GM12873 (cell line): ENCODE results near the gene RNASE8.

Experiments
- CTCF ChIP-seq: IDR thresholded peaks from 2 replicates; pipeline ENCODE4 v1.5.1; 2012; ENCODE audit warnings: low read depth, mild to moderate bottlenecking, moderate library complexity, low read length, control low read depth; ENCODE audit not compliant: insufficient read depth; ENCODE audit errors: missing control alignments

The RNASE8 gene

GRCh38 chr14:21072031-21072473 lies 14.4 kb downstream of the RNASE8 start:
- TF ChIP-seq CTCF, result no peak

GRCh38 chr14:21072781-21073339 lies 15.2 kb downstream of the RNASE8 start:
- TF ChIP-seq CTCF, result no peak

- no peak for TF ChIP-seq CTCF
Measured at GRCh38 chr14:21073921-21074320, 16.3 kb downstream of the RNASE8 start.

- TF ChIP-seq CTCF, result no peak
Measured at GRCh38 chr14:21074398-21075272, 17.0 kb downstream of the RNASE8 start.

GRCh38 chr14:21075719-21076437 lies 18.3 kb downstream of the RNASE8 start:
- TF ChIP-seq CTCF, result no peak

- no peak for TF ChIP-seq CTCF
Measured at GRCh38 chr14:21077672-21078071, 20.1 kb downstream of the RNASE8 start.

GRCh38 chr14:21078287-21078686 lies 20.7 kb downstream of the RNASE8 start:
- no peak for TF ChIP-seq CTCF
